NT2/D1 (cell line): Measurements from ENCODE around the gene HAPSTR1.

Experiments used
- DNase-seq: peaks from one replicate; pipeline ENCODE4 v3.0.0-alpha.2; 2011; ENCODE audit warnings: low read depth, low spot score
- H3K27me3 ChIP-seq: 2 replicates; pipeline ENCODE4 v1.6.0; 2011; ENCODE audit warnings: mild to moderate bottlenecking; ENCODE audit not compliant: insufficient read length, insufficient read depth
- H3K36me3 ChIP-seq: 2 replicates; pipeline ENCODE4 v1.6.1; 2011; ENCODE audit warnings: mild to moderate bottlenecking, low read length, mixed read lengths; ENCODE audit not compliant: insufficient read depth, insufficient read length
- H3K4me1 ChIP-seq: 2 replicates; pipeline ENCODE4 v1.5.1; 2011; ENCODE audit not compliant: insufficient read depth, insufficient read length
- H3K4me3 ChIP-seq: 2 replicates; pipeline ENCODE4 v1.5.1; 2011; ENCODE audit warnings: low read depth; ENCODE audit not compliant: insufficient read length
- H3K9ac ChIP-seq: 2 replicates; pipeline ENCODE4 v1.6.0; 2011; ENCODE audit warnings: low read depth; ENCODE audit not compliant: insufficient read length
- H3K9me3 ChIP-seq: 2 replicates; pipeline ENCODE4 v1.5.1; 2011; ENCODE audit warnings: mild to moderate bottlenecking, low read length; ENCODE audit not compliant: insufficient read depth
- SUZ12 ChIP-seq: IDR thresholded peaks from 2 replicates; pipeline ENCODE4 v1.6.1; 2011; ENCODE audit not compliant: insufficient read length, insufficient read depth; ENCODE audit errors: extremely low read depth
- YY1 ChIP-seq: IDR thresholded peaks from 2 replicates; pipeline ENCODE4 v1.6.1; 2011; ENCODE audit not compliant: insufficient read length, insufficient read depth
- ZNF274 ChIP-seq: IDR thresholded peaks from 2 replicates; pipeline ENCODE4 v1.6.1; 2011; ENCODE audit warnings: mild to moderate bottlenecking, low read depth, low read length

The HAPSTR1 gene

GRCh38 chr16:9098377-9099090 is 7.1 kb downstream of the HAPSTR1 start:
- DNase-seq: no peak
- TF ChIP-seq ZNF274 (no peak), YY1 (no peak), SUZ12 (no peak)
- peaks cover 87% of the 10 kb centered on the region for H3K36me3 ChIP-seq
- no peak overlapping the region for H3K9ac ChIP-seq
- H3K4me1 ChIP-seq: peaks cover 2% of the 10 kb centered on the region
- H3K9me3 ChIP-seq: no peaks in the 10 kb centered on the region
- H3K4me3 ChIP-seq: no peak overlapping the region
- H3K27me3 ChIP-seq: no peaks in the 10 kb centered on the region

- H3K27me3 ChIP-seq: no peaks in the 10 kb centered on the region
- peaks cover 87% of the 10 kb centered on the region for H3K36me3 ChIP-seq
- H3K4me3 ChIP-seq: no peak overlapping the region
- no peaks in the 10 kb centered on the region for H3K9me3 ChIP-seq
- no peak for TF ChIP-seq ZNF274
- TF ChIP-seq YY1: no peak
- no peak for TF ChIP-seq SUZ12
- H3K4me1 ChIP-seq: peaks cover 2% of the 10 kb centered on the region
- no peak overlapping the region for H3K9ac ChIP-seq
- DNase-seq: no peak
These were observed 7.7 kb downstream of the HAPSTR1 start for GRCh38 chr16:9099131-9099625.

- H3K4me1 ChIP-seq: peaks cover 7% of the 10 kb centered on the region
- no peak overlapping the region for H3K9ac ChIP-seq
- no peak for DNase-seq
- H3K4me3 ChIP-seq: no peak overlapping the region
- no peaks in the 10 kb centered on the region for H3K9me3 ChIP-seq
- H3K36me3 ChIP-seq: peaks cover 87% of the 10 kb centered on the region
- no peak for TF ChIP-seq SUZ12
- TF ChIP-seq YY1: no peak
- TF ChIP-seq ZNF274: no peak
- H3K27me3 ChIP-seq: no peaks in the 10 kb centered on the region
These were observed 10.9 kb downstream of the HAPSTR1 start for GRCh38 chr16:9102379-9102778.

GRCh38 chr16:9102943-9103342 is 11.5 kb downstream of the HAPSTR1 start:
- Histone ChIP-seq H3K4me3 (no peak overlapping the region), H3K9ac (no peak overlapping the region), H3K36me3 (peaks cover 87% of the 10 kb centered on the region), H3K27me3 (no peaks in the 10 kb centered on the region), H3K9me3 (no peaks in the 10 kb centered on the region), H3K4me1 (peaks cover 9% of the 10 kb centered on the region)
- DNase-seq: no peak
- TF ChIP-seq YY1: no peak
- TF ChIP-seq SUZ12: no peak
- no peak for TF ChIP-seq ZNF274

- H3K9ac ChIP-seq: no peak overlapping the region
- DNase-seq: no peak
- TF ChIP-seq YY1: no peak
- TF ChIP-seq ZNF274: no peak
- TF ChIP-seq SUZ12: no peak
- H3K9me3 ChIP-seq: no peaks in the 10 kb centered on the region
- H3K4me3 ChIP-seq: no peak overlapping the region
- H3K36me3 ChIP-seq: peaks cover 88% of the 10 kb centered on the region
- no peaks in the 10 kb centered on the region for H3K27me3 ChIP-seq
- peaks cover 7% of the 10 kb centered on the region for H3K4me1 ChIP-seq
These were observed 12.1 kb downstream of the HAPSTR1 start for GRCh38 chr16:9103546-9103945.

GRCh38 chr16:9105189-9105588 is 13.7 kb downstream of the HAPSTR1 start:
- Histone ChIP-seq H3K27me3 (no peaks in the 10 kb centered on the region), H3K4me1 (peaks cover 10% of the 10 kb centered on the region), H3K9me3 (no peaks in the 10 kb centered on the region), H3K9ac (no peak overlapping the region), H3K4me3 (no peak overlapping the region), H3K36me3 (peaks cover 83% of the 10 kb centered on the region)
- DNase-seq: no peak
- TF ChIP-seq YY1 (no peak), ZNF274 (no peak), SUZ12 (no peak)

GRCh38 chr16:9107025-9107970 is 15.9 kb downstream of the HAPSTR1 start:
- no peak for DNase-seq
- Histone ChIP-seq H3K36me3 (peaks cover 81% of the 10 kb centered on the region), H3K9ac (no peak overlapping the region), H3K27me3 (no peaks in the 10 kb centered on the region), H3K4me1 (peaks cover 10% of the 10 kb centered on the region), H3K4me3 (no peak overlapping the region), H3K9me3 (no peaks in the 10 kb centered on the region)
- TF ChIP-seq ZNF274: no peak
- no peak for TF ChIP-seq YY1
- TF ChIP-seq SUZ12: no peak
